Jurkat, Clone E6-1 (cell line): ENCODE results near the gene IREB2.
"Not testable (repeated sequence)": the region's sequence is repeated elsewhere in the genome, so short reads cannot be mapped to it uniquely, and the experiment has no call there.

Experiments used
- DNase-seq: peaks from one replicate; pipeline ENCODE4 v3.0.0-alpha.2; 2011; ENCODE audit warnings: low read depth, low spot score
- H3K4me3 ChIP-seq: 2 replicates; pipeline ENCODE4 v1.5.1; 2011; ENCODE audit warnings: mild to moderate bottlenecking, low read length, control low read depth, moderate library complexity

IREB2 gene

GRCh38 chr15:78453447-78453846, 15.4 kb downstream of the IREB2 start:
- no peak for DNase-seq
- H3K4me3 ChIP-seq = no peak overlapping the region

GRCh38 chr15:78454992-78455391, 17.0 kb downstream of the IREB2 start:
- H3K4me3 ChIP-seq = no peak overlapping the region
- no peak for DNase-seq

GRCh38 chr15:78455749-78456148, 17.7 kb downstream of the IREB2 start:
- no peak overlapping the region for H3K4me3 ChIP-seq
- DNase-seq = no peak

GRCh38 chr15:78456426-78456825, 18.4 kb downstream of the IREB2 start:
- no peak overlapping the region for H3K4me3 ChIP-seq
- DNase-seq = no peak

- no peak for DNase-seq
- no peak overlapping the region for H3K4me3 ChIP-seq
Measured at GRCh38 chr15:78457101-78457500, 19.1 kb downstream of the IREB2 start.

- no peak for DNase-seq
- no peak overlapping the region for H3K4me3 ChIP-seq
Measured at GRCh38 chr15:78460737-78461136, 22.7 kb downstream of the IREB2 start.

- H3K4me3 ChIP-seq = no peak overlapping the region
- DNase-seq = peak; percentile 23
Measured at GRCh38 chr15:78461171-78461888, 23.3 kb downstream of the IREB2 start.

GRCh38 chr15:78469031-78469430, 31.0 kb downstream of the IREB2 start:
- no peak for DNase-seq
- no peak overlapping the region for H3K4me3 ChIP-seq

- no peak overlapping the region for H3K4me3 ChIP-seq
- no peak for DNase-seq
Measured at GRCh38 chr15:78477295-78477694, 39.3 kb downstream of the IREB2 start.

- no peak overlapping the region for H3K4me3 ChIP-seq
- DNase-seq = no peak
Measured at GRCh38 chr15:78479650-78480049, 41.6 kb downstream of the IREB2 start.

GRCh38 chr15:78481917-78482316, 43.9 kb downstream of the IREB2 start:
- no peak overlapping the region for H3K4me3 ChIP-seq
- no peak for DNase-seq

- no peak for DNase-seq
- no peak overlapping the region for H3K4me3 ChIP-seq
Measured at GRCh38 chr15:78492872-78493271, 54.9 kb downstream of the IREB2 start.

GRCh38 chr15:78501857-78502256, 63.8 kb downstream of the IREB2 start:
- no peak for DNase-seq
- no peak overlapping the region for H3K4me3 ChIP-seq

GRCh38 chr15:78502641-78503040, 64.6 kb downstream of the IREB2 start:
- DNase-seq = no peak
- H3K4me3 ChIP-seq = no peak overlapping the region

GRCh38 chr15:78506971-78507830, 69.2 kb downstream of the IREB2 start, which contains the start of gene HYKK:
Gene HYKK, plus strand, starts transcription at chr15:78507577. Its CDS starts 5,512 bp downstream, at chr15:78513089.
- H3K4me3 ChIP-seq = peak within 1 kb of the TSS; percentile 70
- peak; percentile 97 for DNase-seq

- peak overlapping the region; percentile 70 for H3K4me3 ChIP-seq
- DNase-seq = no peak
Measured at GRCh38 chr15:78507831-78508160, 69.8 kb downstream of the IREB2 start.

- no peak for DNase-seq
- H3K4me3 ChIP-seq = peak overlapping the region; percentile 70
Measured at GRCh38 chr15:78508272-78508671, 70.3 kb downstream of the IREB2 start.

GRCh38 chr15:78509726-78510312, 71.8 kb downstream of the IREB2 start:
- H3K4me3 ChIP-seq = no peak overlapping the region
- DNase-seq = no peak

- DNase-seq, H3K4me3 ChIP-seq: not testable (repeated sequence)
Measured at GRCh38 chr15:78520035-78520434, 82.0 kb downstream of the IREB2 start.

- no peak overlapping the region for H3K4me3 ChIP-seq
- no peak for DNase-seq
Measured at GRCh38 chr15:78524230-78524629, 86.2 kb downstream of the IREB2 start.
